Activated T-cell treated with anti-CD3 and anti-CD28 coated beads for 1 hour (primary cell): ENCODE measurements around the gene ZNF804B.
"Not testable (repeated sequence)": the region's sequence is repeated elsewhere in the genome, so short reads cannot be mapped to it uniquely, and the experiment has no call there.

Source experiments
- DNase-seq: peaks from one replicate; pipeline ENCODE4 v3.0.0-alpha.2; 2020; ENCODE audit warnings: low read depth

Gene ZNF804B

GRCh38 chr7:89091550-89091949 lies 332.1 kb downstream of the ZNF804B start:
- no peak for DNase-seq

- DNase-seq: no peak
Observed at GRCh38 chr7:89094269-89094668, 334.8 kb downstream of the ZNF804B start.

GRCh38 chr7:89103564-89103963 lies 344.1 kb downstream of the ZNF804B start:
- no peak for DNase-seq

GRCh38 chr7:89104748-89105685 lies 345.5 kb downstream of the ZNF804B start:
- DNase-seq: no peak

GRCh38 chr7:89123871-89124270 lies 364.4 kb downstream of the ZNF804B start:
- DNase-seq: no peak

- DNase-seq: no peak
Observed at GRCh38 chr7:89129600-89130375, 370.3 kb downstream of the ZNF804B start.

- no peak for DNase-seq
Observed at GRCh38 chr7:89133357-89133756, 373.9 kb downstream of the ZNF804B start.

- DNase-seq: no peak
Observed at GRCh38 chr7:89133819-89134218, 374.3 kb downstream of the ZNF804B start.

GRCh38 chr7:89145801-89146200 lies 386.3 kb downstream of the ZNF804B start:
- DNase-seq: no peak

GRCh38 chr7:89160107-89160506 lies 400.6 kb downstream of the ZNF804B start:
- DNase-seq: no peak

GRCh38 chr7:89165421-89165820 lies 405.9 kb downstream of the ZNF804B start:
- DNase-seq: no peak

GRCh38 chr7:89170628-89171027 lies 411.1 kb downstream of the ZNF804B start:
- no peak for DNase-seq

- no peak for DNase-seq
Observed at GRCh38 chr7:89182116-89182515, 422.6 kb downstream of the ZNF804B start.

GRCh38 chr7:89183712-89184111 lies 424.2 kb downstream of the ZNF804B start:
- no peak for DNase-seq

GRCh38 chr7:89200758-89201157 lies 441.3 kb downstream of the ZNF804B start:
- no peak for DNase-seq

GRCh38 chr7:89223900-89224395 lies 464.4 kb downstream of the ZNF804B start:
- no peak for DNase-seq

GRCh38 chr7:89228688-89229171 lies 469.2 kb downstream of the ZNF804B start:
- DNase-seq: not testable (repeated sequence)

- DNase-seq: no peak
Observed at GRCh38 chr7:89238156-89238555, 478.7 kb downstream of the ZNF804B start.

- DNase-seq: no peak
Observed at GRCh38 chr7:89246196-89246595, 486.7 kb downstream of the ZNF804B start.

GRCh38 chr7:89247207-89247606 lies 487.7 kb downstream of the ZNF804B start:
- no peak for DNase-seq

- no peak for DNase-seq
Observed at GRCh38 chr7:89259085-89259484, 499.6 kb downstream of the ZNF804B start.

- DNase-seq: no peak
Observed at GRCh38 chr7:89264126-89264525, 504.6 kb downstream of the ZNF804B start.

GRCh38 chr7:89265631-89266030 lies 506.1 kb downstream of the ZNF804B start:
- no peak for DNase-seq
